Fibroblast of the conjunctiva (primary cell): ENCODE measurements around the gene ERVH48-1.
"Not testable (repeated sequence)": the region's sequence is repeated elsewhere in the genome, so short reads cannot be mapped to it uniquely, and the experiment has no call there.

ENCODE experiments used
- DNase-seq: peaks from one replicate; pipeline ENCODE4 v3.0.0-alpha.2; 2010; ENCODE audit warnings: low read depth

The ERVH48-1 gene

DNA sequence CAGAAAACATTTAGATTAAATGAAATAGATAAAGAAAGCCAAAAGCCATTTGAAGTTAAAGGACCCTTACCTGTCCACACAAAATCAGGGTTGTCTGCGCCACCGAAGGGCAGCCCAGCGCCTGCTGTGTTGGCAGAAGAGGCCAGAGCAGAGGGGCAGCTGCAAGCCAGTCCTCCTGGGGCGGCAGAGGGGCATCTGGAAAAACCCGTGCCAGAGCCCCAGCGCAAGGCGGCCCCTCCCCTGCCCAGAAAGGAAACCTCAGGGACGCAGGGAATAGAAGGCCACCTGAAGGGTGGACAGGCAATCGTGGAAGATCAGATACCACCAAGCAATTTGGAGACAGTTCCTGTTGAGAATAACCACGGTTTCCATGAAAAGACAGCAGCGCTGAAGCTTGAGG is 21.6 kb downstream of the ERVH48-1 start:
- no peak for DNase-seq

DNA sequence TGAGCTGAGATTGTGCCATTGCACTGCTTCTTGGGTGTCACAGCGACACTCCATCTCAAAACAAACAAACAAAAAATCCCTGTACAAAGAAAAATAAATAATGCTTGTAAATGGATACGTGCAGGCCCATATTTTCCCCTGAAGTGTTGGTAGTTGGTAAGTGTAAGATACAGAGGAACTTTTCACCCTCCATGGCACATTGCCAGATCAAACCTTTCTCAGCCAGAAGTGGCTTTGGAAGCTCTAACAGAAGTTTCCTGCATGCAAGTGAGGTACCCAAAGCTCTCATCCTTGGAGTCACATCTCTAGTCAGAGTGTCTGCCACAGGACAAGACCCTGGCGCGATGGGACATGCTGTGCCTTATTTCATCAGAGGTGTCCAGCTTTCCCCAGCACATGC is 25.0 kb downstream of the ERVH48-1 start:
- DNase-seq: no peak

DNA sequence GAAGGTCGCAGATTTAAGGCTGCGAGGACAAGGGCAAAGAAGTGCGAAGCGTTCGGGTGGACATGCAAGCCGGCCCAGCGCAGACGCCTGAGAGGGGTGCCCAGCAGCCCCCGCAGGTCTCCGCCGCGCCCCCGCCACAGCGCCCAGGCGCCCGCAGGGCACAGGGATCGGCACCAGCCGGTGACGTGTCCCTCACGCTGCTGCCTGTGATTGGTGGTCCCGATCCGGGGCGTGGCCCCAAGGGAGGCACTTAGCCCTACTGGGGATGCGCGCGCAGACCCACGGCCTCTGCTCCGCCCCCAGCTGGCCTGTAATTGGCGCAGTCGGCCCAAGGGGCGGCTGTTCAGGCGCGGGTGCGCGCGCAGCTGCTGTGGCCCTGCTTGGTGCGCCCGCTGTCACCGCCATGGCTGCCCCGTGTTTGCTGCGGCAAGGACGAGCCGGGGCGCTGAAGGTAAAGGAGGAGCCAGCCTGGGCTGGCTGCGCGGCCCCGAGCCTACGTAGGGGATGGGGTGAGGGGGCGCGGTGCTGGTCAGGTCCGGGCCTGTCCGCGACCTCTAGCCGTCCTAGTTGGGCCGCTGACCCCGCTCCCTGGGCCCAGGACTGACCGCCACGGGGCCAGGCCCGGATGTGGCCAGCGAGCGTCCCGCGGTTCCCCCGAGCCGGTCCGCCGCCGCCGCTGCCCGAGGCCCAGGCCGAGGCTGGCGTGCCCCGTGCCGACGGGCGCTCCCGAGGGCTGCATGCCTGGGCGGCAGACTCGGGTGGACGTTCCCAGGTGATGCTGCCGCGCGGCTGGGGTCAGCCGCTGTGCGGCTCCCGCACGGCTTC is 32.3 kb downstream of the ERVH48-1 start, which contains the start of gene NDUFV3:
NDUFV3 (plus strand) TSS at position 379 of the 825 bp plus-strand sequence; CDS start at position 404, 25 bp downstream.
- peak; percentile 97 for DNase-seq

DNA sequence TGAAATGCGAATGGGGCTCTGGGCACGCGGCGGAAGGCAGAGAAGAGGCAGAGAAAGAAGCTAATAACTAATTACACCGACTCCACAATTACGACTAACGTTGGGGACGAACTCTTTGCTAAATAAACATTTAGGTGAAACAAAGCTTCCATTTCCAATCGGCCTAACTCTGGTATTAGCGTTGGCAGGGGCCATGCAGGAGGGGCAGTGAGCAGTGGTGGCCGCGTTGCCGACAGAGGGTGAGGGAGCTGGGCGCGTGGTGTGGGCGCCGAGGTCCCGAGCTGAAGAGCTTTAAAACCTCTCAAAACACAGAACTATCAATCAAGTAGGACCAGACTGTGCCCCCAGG is 32.9 kb downstream of the ERVH48-1 start:
- DNase-seq: no peak

DNA sequence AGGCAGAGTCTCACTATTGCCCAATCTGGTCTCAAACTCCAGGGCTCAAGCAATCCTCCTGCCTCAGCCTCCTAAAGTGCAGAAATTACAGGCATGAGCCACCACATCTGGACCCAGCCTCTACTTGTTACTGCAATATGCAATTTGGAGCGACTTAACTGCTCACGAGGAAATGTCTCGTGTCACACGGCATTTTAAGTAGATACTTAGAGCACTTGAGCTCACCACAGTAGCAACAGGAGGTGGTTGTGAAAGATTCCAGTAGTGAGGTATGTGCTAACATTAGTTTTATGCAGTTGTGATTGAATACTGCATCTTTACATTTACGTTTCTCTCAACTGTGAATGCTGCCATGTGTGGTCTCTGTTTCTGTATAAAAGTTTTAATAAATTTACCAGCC is 38.1 kb downstream of the ERVH48-1 start:
- DNase-seq: no peak

DNA sequence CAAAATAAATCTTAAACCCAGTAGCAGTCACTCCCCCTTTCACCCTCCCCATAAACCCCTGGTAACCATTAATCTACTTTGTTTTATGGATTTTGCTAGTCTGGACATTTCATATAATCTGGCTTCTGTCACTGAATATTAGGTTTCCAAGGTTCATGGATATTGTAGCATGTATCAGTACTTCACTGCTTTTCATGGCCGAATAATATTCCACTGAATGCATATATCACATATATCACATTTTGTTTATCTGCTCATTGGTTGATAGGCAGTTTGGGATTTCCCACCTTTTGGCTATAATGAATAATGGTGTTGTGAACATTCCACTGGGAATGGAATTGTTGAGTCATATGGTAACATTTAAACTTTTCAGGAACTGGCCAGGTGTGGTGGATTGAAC is 41.5 kb downstream of the ERVH48-1 start:
- DNase-seq: no peak

DNA sequence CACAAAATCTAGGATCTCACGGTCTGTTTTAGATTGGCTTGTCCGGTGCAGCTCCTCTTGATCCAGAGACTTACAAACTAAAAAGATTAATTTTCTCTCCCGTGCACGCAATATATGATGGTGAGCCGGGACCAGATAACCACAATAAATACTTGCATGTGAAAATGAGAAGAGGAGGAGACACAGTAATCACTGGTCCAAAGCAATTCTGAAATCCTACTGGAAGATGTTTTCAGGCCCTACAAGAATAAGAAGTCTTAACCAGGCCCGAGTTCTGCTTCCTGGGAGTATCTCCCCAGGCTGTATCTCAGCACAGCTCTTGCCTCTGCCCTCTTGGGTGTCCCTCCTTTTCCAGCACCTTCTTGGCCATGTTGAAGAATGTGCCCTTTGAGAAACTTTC is 45.1 kb downstream of the ERVH48-1 start:
- DNase-seq: no peak

DNA sequence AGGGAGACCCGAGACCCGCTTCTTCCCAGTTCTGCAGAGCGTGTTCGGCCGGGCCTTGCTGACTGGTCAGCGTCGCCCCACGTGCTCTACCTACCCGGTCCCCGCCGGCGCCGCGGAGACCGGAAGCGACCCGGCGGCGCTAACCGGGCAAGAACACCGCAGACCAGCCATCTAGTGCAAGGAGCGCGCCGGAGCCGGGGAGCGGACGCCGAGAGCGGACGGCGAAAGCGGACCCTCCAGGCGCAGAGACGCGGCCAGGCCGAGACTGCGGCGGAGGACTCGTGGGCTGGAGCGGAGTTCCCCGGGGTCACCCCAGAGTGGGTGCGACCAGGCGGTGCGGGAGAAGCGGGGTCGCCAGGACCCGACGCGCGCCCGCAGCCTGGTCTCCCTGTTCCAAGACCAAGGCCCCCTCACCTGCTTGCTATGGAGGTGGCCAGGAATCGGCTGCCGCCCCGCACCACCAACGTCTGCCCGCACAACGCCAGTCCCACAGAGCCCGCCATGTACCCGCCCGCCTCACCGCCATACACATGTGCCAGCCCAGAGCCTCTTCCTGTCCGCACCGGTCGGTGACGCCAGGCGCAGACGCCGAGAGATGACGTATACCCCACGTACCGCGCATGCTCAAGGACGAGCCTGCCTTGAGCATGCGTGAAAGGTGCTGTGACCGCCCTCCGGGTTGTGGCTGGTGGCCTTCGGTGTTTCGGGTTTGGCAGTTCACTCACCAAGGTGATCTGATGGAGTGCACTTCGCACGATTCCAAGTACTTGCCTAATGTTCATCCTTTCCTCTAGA is 46.2 kb downstream of the ERVH48-1 start, which contains the start of gene WDR4:
WDR4 (minus strand) TSS at position 547 of the 795 bp plus-strand sequence; CDS start at position 503, 44 bp downstream.
- DNase-seq: peak; percentile 93

DNA sequence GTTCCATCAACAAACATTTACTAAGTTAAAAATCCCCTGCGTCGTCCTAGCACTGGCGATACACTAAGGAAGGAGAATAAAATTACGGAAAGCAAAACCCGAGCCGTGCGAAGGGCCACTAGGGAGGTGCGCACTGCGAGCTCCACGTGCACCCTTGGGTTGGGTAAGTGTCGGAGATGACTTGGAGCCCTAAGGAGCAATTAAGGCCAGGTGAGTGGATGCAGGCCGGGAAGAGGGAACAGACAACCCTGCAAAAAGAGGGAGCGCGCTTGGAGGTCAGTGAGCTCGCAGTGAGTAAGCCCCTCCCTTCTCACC is 46.8 kb downstream of the ERVH48-1 start:
- DNase-seq: no peak

DNA sequence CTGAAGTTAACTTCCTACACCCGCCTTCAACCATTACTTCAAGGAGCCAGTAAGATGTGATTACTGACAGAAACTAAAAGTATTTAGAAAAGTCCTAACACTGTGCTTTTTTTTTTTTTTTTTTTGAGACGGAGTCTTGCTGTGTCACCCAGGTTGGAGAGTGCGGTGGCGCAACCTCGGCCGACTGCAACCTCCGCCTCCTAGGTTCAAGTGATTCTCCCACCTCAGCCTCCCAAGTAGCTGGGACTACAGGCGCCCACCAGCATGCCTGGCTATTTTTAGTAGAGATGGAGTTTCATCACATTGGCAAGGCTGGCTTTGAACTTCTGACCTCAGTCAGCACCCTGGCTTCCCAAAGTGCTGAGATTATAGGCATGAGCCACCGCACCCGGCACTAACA is 49.6 kb downstream of the ERVH48-1 start:
- not testable (repeated sequence) for DNase-seq

DNA sequence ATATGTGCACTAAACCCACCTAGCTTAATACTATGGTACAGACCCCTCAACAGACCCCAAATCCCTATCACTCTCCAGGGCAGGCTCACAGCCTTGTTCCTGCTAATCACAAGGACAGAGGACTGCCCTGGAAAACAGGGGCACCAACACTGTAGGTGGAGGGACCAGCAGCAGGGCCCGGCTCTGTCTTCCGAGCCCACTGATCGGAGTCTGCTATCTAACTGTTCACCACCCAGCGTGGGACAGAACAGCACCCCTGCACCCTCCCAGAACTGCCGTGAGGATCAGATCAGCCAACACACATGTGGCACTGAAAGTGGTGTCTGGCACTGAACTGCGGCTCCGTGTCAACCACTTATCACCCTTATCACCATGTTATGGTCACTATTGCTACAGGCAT is 52.3 kb downstream of the ERVH48-1 start:
- no peak for DNase-seq

DNA sequence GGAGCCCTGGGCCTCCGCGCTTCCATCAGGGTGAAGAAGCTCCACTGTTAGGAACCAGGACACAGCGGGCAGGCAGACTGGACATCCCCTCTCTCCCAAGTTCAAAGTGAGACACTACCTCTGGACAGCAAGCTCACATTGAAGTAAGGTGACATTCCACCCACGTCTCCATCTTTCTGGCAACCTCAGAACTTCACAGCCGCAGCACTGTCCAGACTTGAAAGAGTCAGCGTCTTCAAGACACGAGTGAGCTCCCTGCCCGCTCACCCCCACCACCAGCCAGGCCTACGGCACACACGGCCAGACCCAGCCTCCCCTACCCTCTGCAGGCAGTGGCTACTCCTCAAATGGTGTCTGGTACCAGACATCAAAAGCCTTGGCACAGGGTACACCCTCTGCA is 57.2 kb downstream of the ERVH48-1 start:
- DNase-seq: no peak
